Upper lobe of left lung (tissue), 4 donors: ENCODE results near the gene NUDT6.

Source experiments
- CTCF ChIP-seq, 6 experiments: fragments of 450-650 bp in 4 of 6; fragments of 200-600 bp in 2 of 6; sonication (generic) in 2 of 6; IDR thresholded peaks; one replicate each; pipeline ENCODE4 v1.5.1; 2016 to 2019; ENCODE audit warnings: antibody characterized with exemption in 6 of 6
- EP300 ChIP-seq, 4 donors: sonication (generic); formaldehyde crosslinking; IDR thresholded peaks; one replicate each; pipeline ENCODE4 v1.5.1; 2017; ENCODE audit warnings: antibody characterized with exemption in 4 of 4, control low read depth in 2 of 4
- POLR2A ChIP-seq, 4 donors: fragments of 450-650 bp; IDR thresholded peaks; one replicate each; pipeline ENCODE4 v1.5.1; 2016 to 2017; ENCODE audit warnings: antibody characterized with exemption in 4 of 4, mild to moderate bottlenecking in 2 of 4
- POLR2AphosphoS5 ChIP-seq, 2 donors: sonication (generic); formaldehyde crosslinking; IDR thresholded peaks; one replicate each; pipeline ENCODE4 v1.5.1; 2017; ENCODE audit warnings: antibody characterized with exemption in 2 of 2

- TF ChIP-seq POLR2AphosphoS5 (IDR thresholded peaks at IDR 0.05) (no peak), CTCF (IDR thresholded peaks at IDR 0.05) (no peak), POLR2A (IDR thresholded peaks at IDR 0.05) (no peak), EP300 (IDR thresholded peaks at IDR 0.05) (no peak)
Measured at GRCh38 chr4:122914938-122915337, 7.5 kb downstream of the NUDT6 start.
